Suprapubic skin (tissue), 4 donors: ENCODE measurements around the gene FKBP10.

Source experiments
- CTCF ChIP-seq, 2 donors: fragments of 200-600 bp in 1 of 2; fragments of 450-650 bp in 1 of 2; sonication (generic) in 1 of 2; IDR thresholded peaks; one replicate each; pipeline ENCODE4 v1.5.1; 2016 to 2019; ENCODE audit warnings: antibody characterized with exemption in 2 of 2, mild to moderate bottlenecking in 1 of 2, moderate library complexity in 1 of 2
- EP300 ChIP-seq: sonication (generic); formaldehyde crosslinking; IDR thresholded peaks from one replicate; pipeline ENCODE4 v1.6.1; 2017; ENCODE audit warnings: antibody characterized with exemption
- POLR2AphosphoS5 ChIP-seq, 3 donors: sonication (generic); formaldehyde crosslinking; IDR thresholded peaks; one replicate each; pipeline ENCODE4 v1.6.1; 2017; ENCODE audit warnings: antibody characterized with exemption in 3 of 3

DNA sequence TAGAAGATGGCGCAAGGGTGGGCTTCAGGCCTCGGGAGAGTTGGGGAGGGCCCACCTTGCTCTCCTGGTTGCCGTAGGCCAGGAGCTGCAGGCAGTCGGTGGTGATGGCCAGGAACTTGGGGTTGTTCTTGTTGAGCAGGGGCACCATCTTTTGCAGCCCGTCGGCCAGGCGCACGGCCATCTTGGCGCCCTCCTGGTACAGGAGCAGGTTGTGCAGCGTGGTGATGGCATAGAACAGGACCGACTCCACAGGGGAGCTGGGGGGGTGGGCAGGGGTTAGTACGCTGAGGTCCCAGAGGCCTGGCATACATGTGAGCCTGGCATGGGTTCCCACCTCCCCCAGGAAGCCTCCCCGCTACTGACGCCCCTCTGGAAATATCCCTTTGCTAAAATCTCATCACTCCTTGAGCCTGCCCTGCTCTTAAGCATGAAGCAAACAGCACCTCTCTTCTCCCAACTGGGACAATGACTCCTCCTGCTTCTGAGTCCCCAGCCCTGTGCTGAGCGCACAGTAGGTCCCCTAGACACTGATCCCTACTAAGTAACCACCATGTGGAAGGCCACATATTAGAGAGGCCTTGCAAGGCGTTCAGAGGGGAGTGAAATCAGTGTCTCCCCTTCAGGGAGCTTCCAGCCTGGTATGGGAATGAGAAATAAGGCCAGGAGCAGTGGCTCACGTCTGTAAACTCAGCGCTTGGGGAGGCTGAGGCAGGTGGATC is 45.3 kb upstream of the FKBP10 start:
- TF ChIP-seq POLR2AphosphoS5 (IDR thresholded peaks at IDR 0.05) = no peak
- no peak for TF ChIP-seq EP300
- no peak for TF ChIP-seq CTCF (IDR thresholded peaks at IDR 0.05)
